A673 (cell line): ENCODE results near the gene NKIRAS2.

Experiments
- CTCF ChIP-seq: fragments of 300-800, 200-600 bp; sonication (generic); conservative IDR thresholded peaks from 2 replicates; pipeline ENCODE4 v1.5.1; 2017; ENCODE audit warnings: low read depth, mild to moderate bottlenecking, antibody characterized with exemption, low read length, moderate library complexity, mixed read lengths
- EZH2 ChIP-seq: fragments of 200-600 bp; sonication (generic); IDR thresholded peaks from 2 replicates; pipeline ENCODE4 v1.6.1; 2017; ENCODE audit warnings: borderline replicate concordance, low read depth, mild to moderate bottlenecking, mixed read lengths, antibody characterized with exemption, low read length; ENCODE audit not compliant: poor library complexity, severe bottlenecking

GRCh38 chr17:42051013-42051400, 31.1 kb downstream of the NKIRAS2 start:
- TF ChIP-seq CTCF (no peak), EZH2 (no peak)
